Neural progenitor cell (in vitro differentiated cells): Measurements from ENCODE around the gene OPA1.

Experiments used
- CTCF ChIP-seq: fragments of 200-600 bp; sonication (generic); IDR thresholded peaks from 2 replicates; pipeline ENCODE4 v1.5.1; 2017; ENCODE audit warnings: antibody characterized with exemption, mild to moderate bottlenecking
- EZH2phosphoT487 ChIP-seq: fragments of 200-600 bp; sonication (generic); IDR thresholded peaks from 2 replicates; pipeline ENCODE4 v1.6.1; 2017; ENCODE audit warnings: antibody characterized with exemption

GRCh38 chr3:193605876-193606275, 12.9 kb downstream of the OPA1 start:
- TF ChIP-seq EZH2phosphoT487 (no peak), CTCF (peak; percentile 78)
